ENCODE measurements around the gene SERP2.

DNA sequence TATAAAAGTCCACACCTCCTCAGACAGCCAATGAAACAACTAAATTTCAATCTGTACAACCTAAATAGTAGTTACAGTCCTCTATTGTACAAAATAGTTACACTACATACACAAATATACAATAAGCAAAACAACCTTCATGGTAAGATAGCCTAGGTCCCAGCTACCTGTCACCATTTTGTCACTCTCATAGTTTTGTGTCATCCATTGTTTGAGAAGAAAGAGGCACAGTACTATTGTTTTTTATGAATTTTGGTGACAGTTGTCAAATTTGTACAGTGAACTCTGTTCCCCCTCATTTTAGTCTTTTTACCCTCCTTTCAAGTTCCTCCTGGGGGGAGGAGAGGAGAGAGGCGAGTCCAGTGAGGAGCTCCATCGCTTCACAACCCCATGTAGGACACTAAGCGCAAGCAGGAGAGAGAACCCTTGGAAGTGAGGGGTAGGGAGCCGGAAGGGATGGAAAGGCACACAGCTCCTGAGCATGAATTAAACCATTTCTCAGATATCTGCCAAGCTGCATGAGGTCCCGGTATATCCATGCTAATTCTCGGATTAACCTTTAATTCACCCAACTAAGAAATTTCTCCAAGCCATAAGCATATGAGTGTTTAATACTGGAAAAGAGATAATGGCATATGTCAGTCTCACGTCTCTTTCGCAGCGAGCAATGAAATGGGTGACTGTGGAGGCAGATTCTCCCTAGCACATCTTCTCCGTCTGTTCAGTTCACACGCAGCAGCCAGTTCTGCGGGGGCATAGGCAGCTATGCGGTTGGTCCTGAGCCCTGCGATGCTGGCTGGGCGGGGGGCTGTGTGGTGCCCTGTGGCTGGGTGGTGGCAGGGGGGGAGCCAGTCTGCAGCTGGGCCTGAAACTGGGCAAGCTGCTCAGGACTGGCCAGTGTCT is 60.5 kb downstream of the SERP2 start:
- TF ChIP-seq POLR2A (IDR thresholded peaks at IDR 0.05) (no peak), CTCF (IDR thresholded peaks at IDR 0.05 in 4 of 5, conservative IDR thresholded peaks at IDR 0.05 in 1 of 5) (no peak)

Data from gastrocnemius medialis (tissue), 4 donors.